ENCODE results near the gene TRAK1. TPM values are rescaled to one million over a fixed set of nuclear protein-coding genes. Genes with fewer than 3 reads are reported as not detected.

TRAK1 gene
- total and polyA plus RNA-seq, 2 donors (not counting 1 experiment from before 2014, with no cell fraction given), result 71.3 to 129 TPM

GRCh38 chr3:42118762-42119361 is 27.7 kb downstream of the TRAK1 start:
- CTCF ChIA-PET, result interaction anchor here (1.3 to 7.1 kb wide), 3 partner anchors 20 to 224 kb away, joined by 6 to 58 read pairs (median 21); no protein-coding TSS in a partner anchor
- Histone ChIP-seq H4K20me1 (ENCODE audit: control insufficient read depth, insufficient read depth, low read length, poor library complexity, severe bottlenecking) (peaks cover 60% of the 10 kb centered on the region), H3K9ac (ENCODE audit: low read length) (no peak overlapping the region), H3K27me3 (replicated peaks in 1 of 4; ENCODE audit: control extremely low read depth in 1 of 4, control insufficient read depth in 3 of 4, insufficient read depth in 4 of 4, low read length in 3 of 4) (no peaks in the 10 kb centered on the region), H3K79me2 (ENCODE audit: control insufficient read depth, insufficient read depth, low read length) (peaks cover 94% of the 10 kb centered on the region), H3K9me3 (ENCODE audit: control extremely low read depth in 1 of 3, control insufficient read depth in 2 of 3, insufficient read depth in 1 of 3, low read length in 2 of 3) (no peaks in the 10 kb centered on the region), H3K4me1 (ENCODE audit: control insufficient read depth in 2 of 2, insufficient read depth in 2 of 2, low read length in 2 of 2) (peaks cover 51 to 63% of the 10 kb centered on the region in 2 donors), H3K36me3 (replicated peaks in 1 of 2; ENCODE audit: control extremely low read depth in 1 of 2, control insufficient read depth in 1 of 2, extremely low read depth in 1 of 2, insufficient read depth in 2 of 2, low read length in 1 of 2) (peaks cover 6 to 29% of the 10 kb centered on the region in 2 experiments), H3K4me2 (replicated peaks; ENCODE audit: low read depth, low read length, poor library complexity, severe bottlenecking) (peak overlapping the region; percentile 17), H2AFZ (ENCODE audit: insufficient read depth, low read depth, low read length, poor library complexity, severe bottlenecking) (no peak overlapping the region), H3K4me3 (ENCODE audit: control extremely low read depth in 1 of 5, extremely low read depth in 1 of 5, insufficient read depth in 1 of 5, low read depth in 2 of 5, low read length in 4 of 5) (no peak overlapping the region), H3K27ac (ENCODE audit: low read length in 2 of 2) (peak overlapping the region in 1 of 2 donors; percentile 47)
- Mint-ChIP-seq H3K4me1 (peaks cover 86% of the 10 kb centered on the region), H3K27ac (peak overlapping the region; percentile 59), H3K9me3 (ENCODE audit: insufficient read depth) (no peaks in the 10 kb centered on the region), H3K27me3 (no peaks in the 10 kb centered on the region), H3K4me3 (no peak overlapping the region)
- DNase-seq (peak; percentile 46), ATAC-seq (ENCODE audit: low read depth) (no peak)
- 100% methylated on average over 1 of the region's 2 CpGs for WGBS (ENCODE audit: insufficient coverage)
- POLR2A ChIA-PET, result no interaction called here
- TF ChIP-seq EZH2 (IDR thresholded peaks at IDR 0.05; ENCODE audit: borderline replicate concordance, insufficient read depth, low read depth, low read length, poor library complexity, severe bottlenecking), result no peak
- no peak for TF ChIP-seq CTCF (IDR thresholded peaks at IDR 0.05)
- intact Hi-C loops (cut with micrococcal nuclease), result loop anchor here (2.0 to 5.0 kb wide), 2 partner anchors 72 to 323 kb away; no protein-coding TSS in a partner anchor

Measured in B cell (primary cell).